ENCODE measurements around the gene VKORC1.
"Not testable (repeated sequence)": the region's sequence is repeated elsewhere in the genome, so short reads cannot be mapped to it uniquely, and the experiment has no call there.

VKORC1 gene

DNA sequence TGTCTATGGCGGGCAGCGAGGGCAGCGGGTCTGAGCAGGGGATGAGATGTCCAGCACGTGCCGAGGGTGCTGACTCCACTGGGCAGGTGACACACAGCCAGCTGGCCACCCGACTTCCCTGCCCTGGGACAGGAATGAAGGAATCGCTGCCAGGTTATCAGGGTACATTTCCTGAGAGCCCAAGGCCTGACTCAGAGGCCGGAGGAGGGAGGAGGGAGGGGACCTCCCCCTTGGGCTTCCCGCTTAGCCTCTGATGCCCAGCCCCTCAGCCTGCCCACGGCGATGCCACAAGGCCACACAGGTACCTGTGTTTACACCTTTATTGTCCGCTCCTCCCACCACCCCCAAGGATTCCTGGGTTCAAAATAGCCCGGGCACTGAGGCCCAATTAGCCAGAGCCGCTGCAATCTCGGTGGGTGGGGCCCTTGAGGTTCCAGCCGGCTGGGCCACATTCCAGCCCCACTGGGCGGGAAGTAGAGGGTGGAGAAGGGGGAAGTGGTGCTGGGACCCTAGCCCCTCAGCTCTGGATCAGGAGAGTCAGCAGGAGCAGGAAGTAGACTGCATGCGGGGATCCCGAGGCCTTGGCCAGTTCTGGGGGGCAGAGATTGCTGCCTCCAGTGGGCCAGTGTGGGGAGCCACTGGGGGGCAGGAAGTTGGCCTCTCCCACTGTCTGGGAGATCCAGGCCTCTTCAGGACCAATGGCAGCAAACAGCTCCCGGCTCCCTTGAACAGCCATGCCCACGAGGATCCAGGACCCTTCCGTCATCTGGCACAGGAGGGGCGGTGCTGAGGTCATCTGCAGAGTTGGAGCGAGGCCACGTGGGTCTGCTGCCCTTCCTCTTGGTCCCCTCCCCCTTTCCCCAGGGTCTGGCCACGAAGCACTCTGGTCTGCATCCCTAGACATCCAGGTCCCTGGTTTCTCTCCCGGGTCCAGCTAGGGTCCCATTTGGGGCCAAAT is 44.3 kb upstream of the VKORC1 start:
- Histone ChIP-seq H3K4me3 (ENCODE audit: insufficient read depth, low read length, poor library complexity, severe bottlenecking) (no peak overlapping the region), H3K9me2 (replicated peaks; ENCODE audit: insufficient read depth, low read length) (no peaks in the 10 kb centered on the region), H3K79me2 (ENCODE audit: insufficient read depth, low read length) (no peaks in the 10 kb centered on the region), H3F3A (ENCODE audit: insufficient read depth) (no peaks in the 10 kb centered on the region), H3K27ac (ENCODE audit: low read depth, low read length) (no peak overlapping the region), H3K36me3 (ENCODE audit: low read length) (no peaks in the 10 kb centered on the region), H3K9ac (ENCODE audit: low read length) (no peak overlapping the region), H4K20me1 (ENCODE audit: low read depth, low read length) (no peaks in the 10 kb centered on the region), H2AFZ (ENCODE audit: low read depth, low read length, severe bottlenecking) (no peak overlapping the region), H3K27me3 (ENCODE audit: low read length) (no peaks in the 10 kb centered on the region), H3K9me3 (ENCODE audit: insufficient read depth, low read length) (no peaks in the 10 kb centered on the region), H3K4me2 (ENCODE audit: low read depth, low read length, poor library complexity, severe bottlenecking) (no peak overlapping the region)
- no peak for TF ChIP-seq EZH2phosphoT487 (conservative IDR thresholded peaks at IDR 0.05; ENCODE audit: low read length)
- TF ChIP-seq CTCF (IDR thresholded peaks at IDR 0.05; ENCODE audit: insufficient read depth, low read length, poor library complexity, severe bottlenecking): no peak

GRCh38 chr16:31136822-31137499 is 42.4 kb upstream of the VKORC1 start:
- not testable (repeated sequence) for H4K20me1 ChIP-seq (ENCODE audit: low read depth, low read length); H2AFZ ChIP-seq (ENCODE audit: low read depth, low read length, severe bottlenecking); H3K9me3 ChIP-seq (ENCODE audit: insufficient read depth, low read length); H3K36me3 ChIP-seq (ENCODE audit: low read length); H3K79me2 ChIP-seq (ENCODE audit: insufficient read depth, low read length); H3K4me2 ChIP-seq (ENCODE audit: low read depth, low read length, poor library complexity, severe bottlenecking); H3K4me3 ChIP-seq (ENCODE audit: insufficient read depth, low read length, poor library complexity, severe bottlenecking); H3F3A ChIP-seq (ENCODE audit: insufficient read depth); H3K27ac ChIP-seq (ENCODE audit: low read depth, low read length); H3K27me3 ChIP-seq (ENCODE audit: low read length); H3K9me2 ChIP-seq (replicated peaks; ENCODE audit: insufficient read depth, low read length); H3K9ac ChIP-seq (ENCODE audit: low read length)

DNA sequence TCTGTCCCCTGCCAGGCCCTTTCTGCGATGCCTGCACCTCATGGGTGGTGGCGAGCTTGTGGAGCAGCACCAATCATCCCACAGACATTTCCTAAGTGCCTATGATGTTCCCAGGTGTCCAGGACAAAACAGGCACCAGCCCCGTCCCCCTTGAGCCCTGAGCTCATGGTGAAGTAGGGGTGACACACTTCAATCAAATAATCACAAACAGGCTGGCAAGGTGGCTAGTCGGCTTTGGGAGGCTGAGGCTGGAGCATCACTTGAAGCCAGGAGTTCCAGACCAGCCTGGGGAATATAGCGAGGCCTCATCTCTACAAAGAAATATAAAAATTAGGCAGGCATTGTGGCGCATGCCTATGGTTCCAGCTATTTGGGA is 41.7 kb upstream of the VKORC1 start:
- Histone ChIP-seq H3K4me3 (ENCODE audit: insufficient read depth, low read length, poor library complexity, severe bottlenecking) (no peak overlapping the region), H3K36me3 (ENCODE audit: low read length) (no peaks in the 10 kb centered on the region), H3K9me2 (replicated peaks; ENCODE audit: insufficient read depth, low read length) (no peaks in the 10 kb centered on the region), H3K9me3 (ENCODE audit: insufficient read depth, low read length) (no peaks in the 10 kb centered on the region), H3F3A (ENCODE audit: insufficient read depth) (no peaks in the 10 kb centered on the region), H3K27ac (ENCODE audit: low read depth, low read length) (no peak overlapping the region), H3K27me3 (ENCODE audit: low read length) (no peaks in the 10 kb centered on the region), H3K9ac (ENCODE audit: low read length) (no peak overlapping the region), H3K79me2 (ENCODE audit: insufficient read depth, low read length) (no peaks in the 10 kb centered on the region), H3K4me2 (ENCODE audit: low read depth, low read length, poor library complexity, severe bottlenecking) (no peak overlapping the region), H2AFZ (ENCODE audit: low read depth, low read length, severe bottlenecking) (no peak overlapping the region), H4K20me1 (ENCODE audit: low read depth, low read length) (no peaks in the 10 kb centered on the region)
- TF ChIP-seq CTCF (IDR thresholded peaks at IDR 0.05; ENCODE audit: insufficient read depth, low read length, poor library complexity, severe bottlenecking) (no peak), EZH2phosphoT487 (conservative IDR thresholded peaks at IDR 0.05; ENCODE audit: low read length) (no peak)

All from SU-DHL-6 (cell line).